Neural cell (in vitro differentiated cells): Measurements from ENCODE around the gene TRA2A.

Source experiments
- EZH2 ChIP-seq: fragments of 200-600, 300-800 bp; shearing (Covaris generic), sonication (generic); IDR thresholded peaks from 2 replicates; pipeline ENCODE4 v1.6.1; 2014; ENCODE audit warnings: antibody characterized with exemption, low read length, borderline replicate concordance, mild to moderate bottlenecking; ENCODE audit not compliant: insufficient read depth, poor library complexity, severe bottlenecking
- RAD21 ChIP-seq: fragments of 450-650 bp; conservative IDR thresholded peaks from 2 replicates; pipeline ENCODE4 v1.6.1; 2014; ENCODE audit warnings: antibody characterized with exemption, mild to moderate bottlenecking, moderate library complexity
- SMC3 ChIP-seq: fragments of 450-650 bp; conservative IDR thresholded peaks from 2 replicates; pipeline ENCODE4 v1.6.1; 2014; ENCODE audit warnings: antibody characterized with exemption, mild to moderate bottlenecking, moderate library complexity; ENCODE audit not compliant: poor library complexity
- TF ChIP-seq, protein P1 (sequence below): fragments of 450-650 bp; IDR thresholded peaks from 2 replicates; pipeline ENCODE4 v1.5.1; 2014; ENCODE audit warnings: antibody characterized with exemption, mild to moderate bottlenecking, moderate library complexity; ENCODE audit not compliant: poor library complexity, severe bottlenecking

DNA sequence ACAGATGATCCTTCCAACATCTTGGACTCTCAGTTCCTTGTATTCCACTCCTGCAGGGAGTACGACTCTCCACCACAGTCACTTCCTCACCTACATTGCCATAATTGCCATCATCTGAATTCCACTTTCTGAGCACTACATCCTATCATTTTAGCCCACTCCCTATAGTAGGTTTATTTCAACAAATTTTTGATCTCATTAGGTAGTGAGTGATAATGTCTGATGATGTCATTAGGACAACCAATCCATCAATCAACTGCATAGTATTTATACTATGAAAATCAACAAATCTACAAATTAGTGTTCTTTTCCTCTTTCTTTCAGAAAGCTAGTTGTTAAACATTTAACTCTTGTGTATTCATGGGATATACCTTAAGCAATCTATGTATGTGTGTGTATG lies 13.7 kb upstream of the TRA2A start:
- TF ChIP-seq, protein P1, sequence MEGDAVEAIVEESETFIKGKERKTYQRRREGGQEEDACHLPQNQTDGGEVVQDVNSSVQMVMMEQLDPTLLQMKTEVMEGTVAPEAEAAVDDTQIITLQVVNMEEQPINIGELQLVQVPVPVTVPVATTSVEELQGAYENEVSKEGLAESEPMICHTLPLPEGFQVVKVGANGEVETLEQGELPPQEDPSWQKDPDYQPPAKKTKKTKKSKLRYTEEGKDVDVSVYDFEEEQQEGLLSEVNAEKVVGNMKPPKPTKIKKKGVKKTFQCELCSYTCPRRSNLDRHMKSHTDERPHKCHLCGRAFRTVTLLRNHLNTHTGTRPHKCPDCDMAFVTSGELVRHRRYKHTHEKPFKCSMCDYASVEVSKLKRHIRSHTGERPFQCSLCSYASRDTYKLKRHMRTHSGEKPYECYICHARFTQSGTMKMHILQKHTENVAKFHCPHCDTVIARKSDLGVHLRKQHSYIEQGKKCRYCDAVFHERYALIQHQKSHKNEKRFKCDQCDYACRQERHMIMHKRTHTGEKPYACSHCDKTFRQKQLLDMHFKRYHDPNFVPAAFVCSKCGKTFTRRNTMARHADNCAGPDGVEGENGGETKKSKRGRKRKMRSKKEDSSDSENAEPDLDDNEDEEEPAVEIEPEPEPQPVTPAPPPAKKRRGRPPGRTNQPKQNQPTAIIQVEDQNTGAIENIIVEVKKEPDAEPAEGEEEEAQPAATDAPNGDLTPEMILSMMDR: no peak
- no peak for TF ChIP-seq EZH2
- no peak for TF ChIP-seq SMC3
- TF ChIP-seq RAD21: no peak
